Ascending aorta (tissue), 2 donors: Measurements from ENCODE around the gene LUM. TPM values are rescaled to one million over a fixed set of nuclear protein-coding genes. Genes with fewer than 3 reads are reported as not detected.

Experiments
- DNase-seq, 2 donors: peaks; one replicate each; pipeline ENCODE4 v3.0.0-alpha.2; 2019; ENCODE audit warnings: low spot score in 2 of 2
- H3K27ac ChIP-seq, 2 donors: fragments of 200-600 bp; sonication (generic); one replicate each; pipeline ENCODE4 v1.5.1; 2016 to 2017; ENCODE audit warnings: mild to moderate bottlenecking in 1 of 2
- H3K27me3 ChIP-seq: fragments of 200-600 bp; sonication (generic); one replicate; pipeline ENCODE4 v1.5.1; 2017
- H3K36me3 ChIP-seq, 2 donors: fragments of 200-600 bp; sonication (generic); one replicate each; pipeline ENCODE4 v1.5.1; 2016
- H3K4me1 ChIP-seq, 2 donors: fragments of 200-600 bp; sonication (generic); one replicate each; pipeline ENCODE4 v1.5.1; 2016 to 2017; ENCODE audit warnings: mild to moderate bottlenecking in 1 of 2
- H3K4me3 ChIP-seq, 2 donors: fragments of 200-600 bp; sonication (generic); one replicate each; pipeline ENCODE4 v1.5.1; 2016 to 2017; ENCODE audit warnings: mild to moderate bottlenecking in 1 of 2
- H3K9me3 ChIP-seq, 2 donors: fragments of 200-600 bp; sonication (generic); one replicate each; pipeline ENCODE4 v1.5.1; 2016
- CTCF ChIP-seq, 3 experiments: fragments of 200-600 bp in 2 of 3; fragments of 450-650 bp in 1 of 3; sonication (generic) in 2 of 3; IDR thresholded peaks; one replicate each; pipeline ENCODE4 v1.5.1; 2016 to 2019; ENCODE audit warnings: antibody characterized with exemption in 3 of 3, mild to moderate bottlenecking in 1 of 3, moderate library complexity in 1 of 3
- intact Hi-C: fragments of 100-400 bp; cut with DNase I; formaldehyde crosslinking; loops from one replicate; pipeline ENCODE4 v1.15.1; 2023
- total RNA-seq: library from RNA; depleted of rRNA; stranded (reverse); fragments of >200 nt; gene quantifications from one replicate; pipeline ENCODE4 v1.1.0, GENCODE V29; 2016

LUM gene
- total RNA-seq, 1 donor from 2014 or later = 133 TPM

DNA sequence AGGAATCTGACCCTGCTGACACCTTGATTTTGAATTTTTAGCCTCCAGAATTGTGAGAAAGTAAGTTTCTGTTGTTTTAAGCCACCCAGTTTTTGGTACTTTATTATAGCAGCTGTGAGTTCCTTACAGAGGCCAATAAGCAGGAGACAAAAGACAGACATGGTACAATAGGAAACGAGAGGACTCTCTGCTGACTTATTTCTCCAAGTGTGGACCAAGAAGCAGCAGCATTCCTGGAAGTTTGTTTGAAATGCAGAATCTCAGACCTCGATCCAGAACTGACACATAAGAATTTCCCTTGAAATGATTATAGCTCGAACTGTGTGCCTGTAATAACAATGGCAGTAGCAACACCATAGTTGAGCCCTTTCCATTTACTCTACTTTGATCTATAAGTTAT is 31.9 kb upstream of the LUM start:
- Histone ChIP-seq H3K36me3 (no peaks in the 10 kb centered on the region), H3K4me1 (peaks cover 5 to 14% of the 10 kb centered on the region in 2 donors), H3K27ac (peak overlapping the region in 1 of 2 donors; percentile 23), H3K9me3 (no peaks in the 10 kb centered on the region), H3K4me3 (no peak overlapping the region), H3K27me3 (no peaks in the 10 kb centered on the region)
- DNase-seq = no peak
- intact Hi-C loops = no loop called here
- TF ChIP-seq CTCF (IDR thresholded peaks at IDR 0.05) = no peak

- no peak overlapping the region for H3K27ac ChIP-seq
- intact Hi-C loops = no loop called here
- H3K9me3 ChIP-seq = no peaks in the 10 kb centered on the region
- no peak overlapping the region for H3K4me3 ChIP-seq
- no peaks in the 10 kb centered on the region for H3K27me3 ChIP-seq
- peaks cover 5 to 18% of the 10 kb centered on the region in 2 donors for H3K4me1 ChIP-seq
- no peak for TF ChIP-seq CTCF (IDR thresholded peaks at IDR 0.05)
- no peak for DNase-seq
- no peaks in the 10 kb centered on the region for H3K36me3 ChIP-seq
Measured at GRCh38 chr12:91142221-91142631, 30.9 kb upstream of the LUM start.

- H3K27ac ChIP-seq = peak overlapping the region in 1 of 2 donors; percentile 43
- no peak for DNase-seq
- peaks cover 5 to 18% of the 10 kb centered on the region in 2 donors for H3K4me1 ChIP-seq
- H3K9me3 ChIP-seq = no peaks in the 10 kb centered on the region
- H3K27me3 ChIP-seq = no peaks in the 10 kb centered on the region
- intact Hi-C loops = no loop called here
- H3K36me3 ChIP-seq = no peaks in the 10 kb centered on the region
- TF ChIP-seq CTCF (IDR thresholded peaks at IDR 0.05) = no peak
- H3K4me3 ChIP-seq = no peak overlapping the region
Measured at GRCh38 chr12:91140026-91140931, 29.0 kb upstream of the LUM start.

- Histone ChIP-seq H3K9me3 (no peaks in the 10 kb centered on the region), H3K27ac (peak overlapping the region; percentile 30 to 43), H3K36me3 (no peaks in the 10 kb centered on the region), H3K4me1 (peaks cover 5 to 18% of the 10 kb centered on the region in 2 donors), H3K27me3 (no peaks in the 10 kb centered on the region), H3K4me3 (no peak overlapping the region)
- no peak for TF ChIP-seq CTCF (IDR thresholded peaks at IDR 0.05)
- no peak for DNase-seq
- intact Hi-C loops = no loop called here
Measured at GRCh38 chr12:91139286-91139685, 28.0 kb upstream of the LUM start.

DNA sequence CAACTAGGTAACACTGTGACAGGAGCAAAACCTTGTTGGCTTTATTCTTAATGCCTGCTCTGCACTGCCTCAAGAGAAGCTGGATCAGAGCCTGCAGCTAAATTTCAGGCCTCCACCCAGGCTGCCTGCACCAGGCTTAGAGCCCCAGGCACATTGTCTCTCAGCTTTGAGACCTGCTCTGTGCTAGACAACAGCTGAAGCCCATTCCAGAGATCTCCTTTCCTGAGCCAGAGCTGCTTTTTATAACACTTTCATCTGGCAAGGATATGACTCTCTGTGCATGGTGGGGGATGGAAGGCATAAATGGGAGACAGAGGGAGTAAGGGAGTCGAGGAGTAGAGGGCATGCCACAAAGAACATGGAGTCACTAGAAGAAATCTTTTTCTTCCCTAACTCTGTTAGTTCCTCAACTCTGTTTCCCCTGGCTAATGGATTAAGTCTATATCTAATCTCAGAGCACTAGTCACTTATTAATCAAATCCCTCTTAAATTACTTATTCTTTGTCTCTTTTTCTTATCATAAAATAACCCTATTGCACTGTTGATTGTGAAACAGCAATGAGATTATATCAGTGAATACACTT is 27.1 kb upstream of the LUM start:
- Histone ChIP-seq H3K27me3 (no peaks in the 10 kb centered on the region), H3K36me3 (no peaks in the 10 kb centered on the region), H3K4me3 (no peak overlapping the region), H3K9me3 (no peaks in the 10 kb centered on the region), H3K4me1 (peaks cover 5 to 18% of the 10 kb centered on the region in 2 donors), H3K27ac (peak overlapping the region in 1 of 2 donors; percentile 30)
- DNase-seq = no peak
- TF ChIP-seq CTCF (IDR thresholded peaks at IDR 0.05) = no peak
- intact Hi-C loops = no loop called here
